ENCODE measurements around the gene PSMF1.

The PSMF1 gene

GRCh38 chr20:1107176-1107575 lies 11.2 kb upstream of the PSMF1 start:
- H3K36me3 ChIP-seq (ENCODE audit: insufficient read depth, low read length) = no peaks in the 10 kb centered on the region
- H3K4me1 ChIP-seq (ENCODE audit: insufficient read depth, low read length) = no peaks in the 10 kb centered on the region
- no peaks in the 10 kb centered on the region for H3K9me3 ChIP-seq (ENCODE audit: control insufficient read depth, insufficient read depth, low read length)
- no peak overlapping the region for H3K9ac ChIP-seq (ENCODE audit: low read depth, low read length)

- Histone ChIP-seq H3K36me3 (ENCODE audit: insufficient read depth, low read length) (no peaks in the 10 kb centered on the region), H3K4me1 (ENCODE audit: insufficient read depth, low read length) (no peaks in the 10 kb centered on the region), H3K9me3 (ENCODE audit: control insufficient read depth, insufficient read depth, low read length) (no peaks in the 10 kb centered on the region), H3K9ac (ENCODE audit: low read depth, low read length) (no peak overlapping the region)
These were observed 9.9 kb upstream of the PSMF1 start for GRCh38 chr20:1108437-1108920.

- H3K9me3 ChIP-seq (ENCODE audit: control insufficient read depth, insufficient read depth, low read length) = no peaks in the 10 kb centered on the region
- no peaks in the 10 kb centered on the region for H3K36me3 ChIP-seq (ENCODE audit: insufficient read depth, low read length)
- no peak overlapping the region for H3K9ac ChIP-seq (ENCODE audit: low read depth, low read length)
- no peaks in the 10 kb centered on the region for H3K4me1 ChIP-seq (ENCODE audit: insufficient read depth, low read length)
These were observed 5.5 kb upstream of the PSMF1 start for GRCh38 chr20:1112908-1113307.

GRCh38 chr20:1118004-1118335 lies 432 bp upstream of the PSMF1 start:
- no peaks in the 10 kb centered on the region for H3K36me3 ChIP-seq (ENCODE audit: insufficient read depth, low read length)
- no peaks in the 10 kb centered on the region for H3K9me3 ChIP-seq (ENCODE audit: control insufficient read depth, insufficient read depth, low read length)
- H3K4me1 ChIP-seq (ENCODE audit: insufficient read depth, low read length) = no peaks in the 10 kb centered on the region; the same call in none of the 2 replicates
- H3K9ac ChIP-seq (ENCODE audit: low read depth, low read length) = peak overlapping the region; percentile 58

- H3K4me1 ChIP-seq (ENCODE audit: insufficient read depth, low read length) = no peaks in the 10 kb centered on the region; the same call in none of the 2 replicates
These were observed 715 bp downstream of the PSMF1 start for GRCh38 chr20:1119128-1119505.

GRCh38 chr20:1119524-1119923 lies 1.1 kb downstream of the PSMF1 start:
- H3K36me3 ChIP-seq (ENCODE audit: insufficient read depth, low read length) = no peaks in the 10 kb centered on the region
- no peaks in the 10 kb centered on the region for H3K9me3 ChIP-seq (ENCODE audit: control insufficient read depth, insufficient read depth, low read length)
- peak overlapping the region; percentile 87; the same call in 1 of the 2 replicates for H3K9ac ChIP-seq (ENCODE audit: low read depth, low read length)
- H3K4me1 ChIP-seq (ENCODE audit: insufficient read depth, low read length) = no peaks in the 10 kb centered on the region; the same call in none of the 2 replicates

More at GRCh38 chr20:1119128-1119505, 715 bp downstream of the PSMF1 start:
- Histone ChIP-seq H3K9ac (ENCODE audit: low read depth, low read length) (peak overlapping the region; percentile 87), H3K9me3 (ENCODE audit: control insufficient read depth, insufficient read depth, low read length) (no peaks in the 10 kb centered on the region), H3K36me3 (ENCODE audit: insufficient read depth, low read length) (no peaks in the 10 kb centered on the region)

GRCh38 chr20:1121429-1121828 lies 3.0 kb downstream of the PSMF1 start:
- Histone ChIP-seq H3K36me3 (ENCODE audit: insufficient read depth, low read length) (no peaks in the 10 kb centered on the region; the same call in 1 of the 2 replicates), H3K9me3 (ENCODE audit: control insufficient read depth, insufficient read depth, low read length) (no peaks in the 10 kb centered on the region), H3K9ac (ENCODE audit: low read depth, low read length) (no peak overlapping the region), H3K4me1 (ENCODE audit: insufficient read depth, low read length) (no peaks in the 10 kb centered on the region; the same call in none of the 2 replicates)

- no peaks in the 10 kb centered on the region for H3K9me3 ChIP-seq (ENCODE audit: control insufficient read depth, insufficient read depth, low read length)
- peaks cover under 1% of the 10 kb centered on the region for H3K36me3 ChIP-seq (ENCODE audit: insufficient read depth, low read length)
- no peaks in the 10 kb centered on the region; the same call in none of the 2 replicates for H3K4me1 ChIP-seq (ENCODE audit: insufficient read depth, low read length)
- no peak overlapping the region for H3K9ac ChIP-seq (ENCODE audit: low read depth, low read length)
These were observed 4.2 kb downstream of the PSMF1 start for GRCh38 chr20:1122388-1123315.

GRCh38 chr20:1123666-1124065 lies 5.3 kb downstream of the PSMF1 start:
- H3K4me1 ChIP-seq (ENCODE audit: insufficient read depth, low read length) = no peaks in the 10 kb centered on the region; the same call in none of the 2 replicates
- no peaks in the 10 kb centered on the region for H3K9me3 ChIP-seq (ENCODE audit: control insufficient read depth, insufficient read depth, low read length)
- H3K9ac ChIP-seq (ENCODE audit: low read depth, low read length) = no peak overlapping the region
- peaks cover 5% of the 10 kb centered on the region for H3K36me3 ChIP-seq (ENCODE audit: insufficient read depth, low read length)

- Histone ChIP-seq H3K9ac (ENCODE audit: low read depth, low read length) (no peak overlapping the region), H3K4me1 (ENCODE audit: insufficient read depth, low read length) (no peaks in the 10 kb centered on the region; the same call in none of the 2 replicates), H3K36me3 (ENCODE audit: insufficient read depth, low read length) (peaks cover 9% of the 10 kb centered on the region), H3K9me3 (ENCODE audit: control insufficient read depth, insufficient read depth, low read length) (no peaks in the 10 kb centered on the region)
These were observed 6.0 kb downstream of the PSMF1 start for GRCh38 chr20:1124421-1124820.

GRCh38 chr20:1125277-1125676 lies 6.9 kb downstream of the PSMF1 start:
- H3K4me1 ChIP-seq (ENCODE audit: insufficient read depth, low read length) = no peaks in the 10 kb centered on the region; the same call in 1 of the 2 replicates
- H3K36me3 ChIP-seq (ENCODE audit: insufficient read depth, low read length) = peaks cover 14% of the 10 kb centered on the region
- no peak overlapping the region for H3K9ac ChIP-seq (ENCODE audit: low read depth, low read length)
- no peaks in the 10 kb centered on the region for H3K9me3 ChIP-seq (ENCODE audit: control insufficient read depth, insufficient read depth, low read length)

GRCh38 chr20:1127840-1128239 lies 9.4 kb downstream of the PSMF1 start:
- Histone ChIP-seq H3K9me3 (ENCODE audit: control insufficient read depth, insufficient read depth, low read length) (no peaks in the 10 kb centered on the region), H3K36me3 (ENCODE audit: insufficient read depth, low read length) (peaks cover 25% of the 10 kb centered on the region), H3K9ac (ENCODE audit: low read depth, low read length) (no peak overlapping the region), H3K4me1 (ENCODE audit: insufficient read depth, low read length) (no peaks in the 10 kb centered on the region)

- Histone ChIP-seq H3K36me3 (ENCODE audit: insufficient read depth, low read length) (peaks cover 26% of the 10 kb centered on the region), H3K9ac (ENCODE audit: low read depth, low read length) (no peak overlapping the region), H3K4me1 (ENCODE audit: insufficient read depth, low read length) (no peaks in the 10 kb centered on the region), H3K9me3 (ENCODE audit: control insufficient read depth, insufficient read depth, low read length) (no peaks in the 10 kb centered on the region)
These were observed 11.8 kb downstream of the PSMF1 start for GRCh38 chr20:1130058-1130694.

GRCh38 chr20:1130847-1131246 lies 12.4 kb downstream of the PSMF1 start:
- Histone ChIP-seq H3K36me3 (ENCODE audit: insufficient read depth, low read length) (peaks cover 33% of the 10 kb centered on the region), H3K4me1 (ENCODE audit: insufficient read depth, low read length) (no peaks in the 10 kb centered on the region)

More at GRCh38 chr20:1130847-1131246, 12.4 kb downstream of the PSMF1 start:
- Histone ChIP-seq H3K9me3 (ENCODE audit: control insufficient read depth, insufficient read depth, low read length) (no peaks in the 10 kb centered on the region), H3K9ac (ENCODE audit: low read depth, low read length) (no peak overlapping the region)

All from ES-I3 (cell line).